HepG2 (cell line): ENCODE results near the gene MCOLN1. TPM values are rescaled to one million over a fixed set of nuclear protein-coding genes. Genes with fewer than 3 reads are reported as not detected.

Experiments
- AKNA ChIP-seq: sonication (generic); formaldehyde crosslinking; IDR thresholded peaks from 2 replicates; pipeline ENCODE4 v1.4.0; 2020; ENCODE audit warnings: missing genetic modification reagents, borderline replicate concordance
- CHD4 ChIP-seq: fragments of 200-600 bp; sonication (generic); IDR thresholded peaks from 2 replicates; pipeline ENCODE4 v1.7.0; 2017; ENCODE audit warnings: mild to moderate bottlenecking, low read length, borderline replicate concordance
- E2F5 ChIP-seq: sonication (generic); formaldehyde crosslinking; conservative IDR thresholded peaks from 2 replicates; pipeline ENCODE4 v1.4.0; 2020; ENCODE audit warnings: missing genetic modification reagents
- GABPA ChIP-seq, 2 experiments: IDR thresholded peaks; 2 replicates each; pipeline ENCODE4 v1.6.1; 2011 to 2016; ENCODE audit warnings: low read depth in 2 of 2, low read length in 1 of 2, missing biosample characterization in 1 of 2, missing genetic modification characterization in 1 of 2
- HNF4A ChIP-seq: sonication (generic); formaldehyde crosslinking; IDR thresholded peaks from 2 replicates; pipeline ENCODE4 v1.4.0; 2020; ENCODE audit warnings: missing genetic modification reagents
- IKZF1 ChIP-seq: fragments of 450-650 bp; IDR thresholded peaks from 2 replicates; pipeline ENCODE4 v1.7.1; 2016
- PAWR ChIP-seq: sonication (generic); formaldehyde crosslinking; IDR thresholded peaks from 2 replicates; pipeline ENCODE4 v1.4.0; 2020; ENCODE audit warnings: missing genetic modification reagents, mild to moderate bottlenecking, borderline replicate concordance
- PLRG1 ChIP-seq: fragments of 450-650 bp; conservative IDR thresholded peaks from 2 replicates; pipeline ENCODE4 v1.6.1; 2016
- SAP130 ChIP-seq: IDR thresholded peaks from 2 replicates; pipeline ENCODE4 v1.6.1; 2016; ENCODE audit warnings: low read depth
- SKI ChIP-seq: fragments of 450-650 bp; IDR thresholded peaks from one replicate; pipeline ENCODE4 v1.6.1; 2018; ENCODE audit warnings: mild to moderate bottlenecking; ENCODE audit not compliant: partially characterized antibody
- SP1 ChIP-seq, 2 experiments: fragments of 450-650 bp in 1 of 2; sonication (generic) in 1 of 2; formaldehyde crosslinking in 1 of 2; IDR thresholded peaks; 2 replicates each; pipeline versions ENCODE4 v1.4.0 to v1.6.1; 2016 to 2020; ENCODE audit warnings: missing genetic modification reagents in 1 of 2
- ZNF407 ChIP-seq: sonication (generic); formaldehyde crosslinking; IDR thresholded peaks from one replicate; pipeline ENCODE4 v1.5.1; 2020; ENCODE audit warnings: mild to moderate bottlenecking, missing genetic modification reagents; ENCODE audit errors: not compliant biosample characterization
- ZSCAN22 ChIP-seq: sonication (generic); formaldehyde crosslinking; IDR thresholded peaks from 2 replicates; pipeline ENCODE4 v1.4.0; 2020; ENCODE audit warnings: mild to moderate bottlenecking, missing genetic modification reagents
- polyA plus RNA-seq, 8 experiments: library from polyadenylated mRNA; depleted of rRNA in 3 of 8; stranded (reverse) in 7 of 8; unstranded in 1 of 8; fragments of >200 nt; fragmentation: Illumina TruSeq in 4 of 8; extraction: Trizol in 4 of 8; gene quantifications; 2 replicates each; pipeline versions ENCODE4 v1.2.1 to v1.2.3, GENCODE V29; 2011 to 2016; ENCODE audit warnings: low read depth in 4 of 8, missing spikeins in 1 of 8, mixed read lengths in 1 of 8; ENCODE audit not compliant: insufficient read depth in 1 of 8
- total RNA-seq, 5 experiments: library from RNA; depleted of rRNA; stranded (reverse); fragments of >200 nt; fragmentation: Illumina TruSeq; extraction: Trizol; gene quantifications; 2 replicates each; pipeline ENCODE4 v1.2.3, GENCODE V29; 2016; ENCODE audit warnings: low read depth in 1 of 5
- TF ChIP-seq, protein P1 (sequence below): sonication (generic); formaldehyde crosslinking; IDR thresholded peaks from 2 replicates; pipeline ENCODE4 v1.9.0; 2022; ENCODE audit warnings: missing genetic modification reagents, mild to moderate bottlenecking, borderline replicate concordance

MCOLN1 gene
- total and polyA plus RNA-seq, 2 of the 13 experiments (the other 11 are each of a cell fraction or from before 2014, with no cell fraction given) = 3.4 to 15.7 TPM

DNA sequence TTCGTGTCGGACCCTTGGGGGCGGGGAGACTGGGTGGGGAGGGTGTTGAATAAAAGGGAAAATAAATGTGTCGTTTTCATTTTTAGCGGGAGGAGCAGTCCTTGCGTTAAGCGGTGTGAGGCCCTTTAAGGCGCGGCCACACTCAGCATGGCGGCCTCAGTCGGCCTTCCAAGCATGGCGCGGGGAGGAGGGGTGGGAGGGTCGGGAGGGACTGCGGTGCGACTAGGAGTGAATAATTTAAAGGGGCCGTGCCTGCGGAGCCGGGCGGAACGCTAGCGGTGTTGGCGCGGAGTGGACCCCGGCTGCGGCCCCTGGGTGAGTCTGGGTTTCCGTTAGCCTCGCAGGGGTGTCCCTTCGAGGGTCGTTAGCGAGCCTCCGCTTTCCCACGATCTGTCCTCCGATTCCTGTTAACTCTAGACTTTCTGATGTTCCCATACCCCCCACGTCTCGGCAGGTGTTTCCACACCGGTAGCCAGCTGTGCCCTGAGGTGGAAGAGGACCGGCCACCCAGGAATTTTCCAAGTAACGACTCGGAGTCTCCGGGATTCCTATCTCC is 11.6 kb downstream of the MCOLN1 start (continued):
- TF ChIP-seq ZNF407 (CRISPR knock-in tag) = no peak
- TF ChIP-seq, protein P1, sequence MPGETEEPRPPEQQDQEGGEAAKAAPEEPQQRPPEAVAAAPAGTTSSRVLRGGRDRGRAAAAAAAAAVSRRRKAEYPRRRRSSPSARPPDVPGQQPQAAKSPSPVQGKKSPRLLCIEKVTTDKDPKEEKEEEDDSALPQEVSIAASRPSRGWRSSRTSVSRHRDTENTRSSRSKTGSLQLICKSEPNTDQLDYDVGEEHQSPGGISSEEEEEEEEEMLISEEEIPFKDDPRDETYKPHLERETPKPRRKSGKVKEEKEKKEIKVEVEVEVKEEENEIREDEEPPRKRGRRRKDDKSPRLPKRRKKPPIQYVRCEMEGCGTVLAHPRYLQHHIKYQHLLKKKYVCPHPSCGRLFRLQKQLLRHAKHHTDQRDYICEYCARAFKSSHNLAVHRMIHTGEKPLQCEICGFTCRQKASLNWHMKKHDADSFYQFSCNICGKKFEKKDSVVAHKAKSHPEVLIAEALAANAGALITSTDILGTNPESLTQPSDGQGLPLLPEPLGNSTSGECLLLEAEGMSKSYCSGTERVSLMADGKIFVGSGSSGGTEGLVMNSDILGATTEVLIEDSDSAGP (CRISPR knock-in tag) = peak; percentile 99
- no peak for TF ChIP-seq PAWR (CRISPR knock-in tag)
- no peak for TF ChIP-seq SKI
- TF ChIP-seq GABPA (IDR thresholded peaks at IDR 0.05; ENCODE audit: low read depth, low read length) = no peak
- TF ChIP-seq GABPA (CRISPR knock-in tag; IDR thresholded peaks at IDR 0.05; ENCODE audit: low read depth) = peak; percentile 29; the same call in 1 of the 2 replicates
- TF ChIP-seq CHD4 = no peak
- no peak for TF ChIP-seq SP1 (IDR thresholded peaks at IDR 0.05)
- no peak for TF ChIP-seq SP1 (CRISPR knock-in tag; IDR thresholded peaks at IDR 0.05)
- TF ChIP-seq IKZF1 = no peak
- TF ChIP-seq AKNA (CRISPR knock-in tag) = no peak
- no peak for TF ChIP-seq E2F5 (CRISPR knock-in tag)
- no peak for TF ChIP-seq ZSCAN22 (CRISPR knock-in tag)
- TF ChIP-seq PLRG1 = no peak
- peak; percentile 37 for TF ChIP-seq SAP130 (CRISPR knock-in tag)
- no peak for TF ChIP-seq HNF4A (CRISPR knock-in tag)
